Gastrocnemius medialis (tissue), 4 donors: ENCODE data around the gene MTX3.

ENCODE experiments used
- POLR2A ChIP-seq, 2 donors: fragments of 450-650 bp; IDR thresholded peaks; one replicate each; pipeline ENCODE4 v1.6.1; 2017; ENCODE audit warnings: antibody characterized with exemption in 2 of 2, mild to moderate bottlenecking in 2 of 2, moderate library complexity in 2 of 2
- TF ChIP-seq, protein P1 (sequence below), 5 experiments: fragments of 450-650 bp in 3 of 5; fragments of 200-600 bp in 2 of 5; sonication (generic) in 2 of 5; IDR thresholded peaks in 4 of 5; conservative IDR thresholded peaks in 1 of 5; 1 replicate in 4 of 5; 2 replicates in 1 of 5; pipeline ENCODE4 v1.5.1; 2016 to 2019; ENCODE audit warnings: antibody characterized with exemption in 5 of 5, mild to moderate bottlenecking in 3 of 5, moderate library complexity in 3 of 5

GRCh38 chr5:79929095-79929494 lies 62.0 kb downstream of the MTX3 start:
- TF ChIP-seq, protein P1, sequence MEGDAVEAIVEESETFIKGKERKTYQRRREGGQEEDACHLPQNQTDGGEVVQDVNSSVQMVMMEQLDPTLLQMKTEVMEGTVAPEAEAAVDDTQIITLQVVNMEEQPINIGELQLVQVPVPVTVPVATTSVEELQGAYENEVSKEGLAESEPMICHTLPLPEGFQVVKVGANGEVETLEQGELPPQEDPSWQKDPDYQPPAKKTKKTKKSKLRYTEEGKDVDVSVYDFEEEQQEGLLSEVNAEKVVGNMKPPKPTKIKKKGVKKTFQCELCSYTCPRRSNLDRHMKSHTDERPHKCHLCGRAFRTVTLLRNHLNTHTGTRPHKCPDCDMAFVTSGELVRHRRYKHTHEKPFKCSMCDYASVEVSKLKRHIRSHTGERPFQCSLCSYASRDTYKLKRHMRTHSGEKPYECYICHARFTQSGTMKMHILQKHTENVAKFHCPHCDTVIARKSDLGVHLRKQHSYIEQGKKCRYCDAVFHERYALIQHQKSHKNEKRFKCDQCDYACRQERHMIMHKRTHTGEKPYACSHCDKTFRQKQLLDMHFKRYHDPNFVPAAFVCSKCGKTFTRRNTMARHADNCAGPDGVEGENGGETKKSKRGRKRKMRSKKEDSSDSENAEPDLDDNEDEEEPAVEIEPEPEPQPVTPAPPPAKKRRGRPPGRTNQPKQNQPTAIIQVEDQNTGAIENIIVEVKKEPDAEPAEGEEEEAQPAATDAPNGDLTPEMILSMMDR (IDR thresholded peaks at IDR 0.05 in 4 of 5, conservative IDR thresholded peaks at IDR 0.05 in 1 of 5) = no peak
- TF ChIP-seq POLR2A (IDR thresholded peaks at IDR 0.05) = no peak
